ENCODE measurements around the gene GOPC.

DNA sequence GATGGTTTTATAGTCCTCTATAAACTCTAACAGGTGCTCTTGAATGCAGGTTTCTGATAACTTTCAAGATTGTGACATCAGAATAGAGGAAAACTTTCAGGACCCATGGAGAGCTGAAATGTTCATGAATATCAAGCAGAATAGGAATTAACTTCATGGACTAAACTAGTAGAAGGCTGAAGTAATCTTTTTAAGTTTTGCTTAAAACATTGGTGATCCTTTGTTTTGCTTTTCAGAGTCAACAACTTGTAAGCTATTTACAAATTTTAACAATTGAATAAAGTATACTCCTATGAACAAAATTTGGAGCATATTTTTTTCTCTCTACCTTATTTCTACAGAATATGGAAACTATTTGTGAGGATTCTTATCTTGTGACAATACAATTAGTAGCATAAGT, 25.2 kb upstream of the GOPC start:
- no peak for TF ChIP-seq TAF1 (IDR thresholded peaks at IDR 0.05; ENCODE audit: borderline replicate concordance, insufficient read depth, low read length)
- no peak for TF ChIP-seq POLR2AphosphoS5 (IDR thresholded peaks at IDR 0.05; ENCODE audit: low read depth, low read length)
- TF ChIP-seq SIN3A (IDR thresholded peaks at IDR 0.05; ENCODE audit: borderline replicate concordance, insufficient read depth, low read length): no peak
- no peak for TF ChIP-seq REST (IDR thresholded peaks at IDR 0.05; ENCODE audit: insufficient read depth in 1 of 2, low read depth in 2 of 2, low read length in 2 of 2)

Data from PFSK-1 (cell line).